ENCODE measurements around the gene LGR4. TPM values are rescaled to one million over a fixed set of nuclear protein-coding genes. Genes with fewer than 3 reads are reported as not detected.

LGR4 gene
- total and polyA plus RNA-seq, 2 of the 4 experiments (the other 2 are of a cell fraction): 2.9 to 6.8 TPM

GRCh38 chr11:27357250-27357649, 115.3 kb downstream of the LGR4 start:
- Histone ChIP-seq H3K56ac (ENCODE audit: extremely low read depth, insufficient read depth, low read length) (no peak overlapping the region), H2AFZ (replicated peaks; ENCODE audit: low read length, poor library complexity) (no peak overlapping the region), H3K4me3 (ENCODE audit: insufficient read depth, low read depth, low read length) (no peak overlapping the region), H3K4me1 (ENCODE audit: control insufficient read depth, insufficient read depth, low read length) (peaks cover 3% of the 10 kb centered on the region; the same call in 1 of the 2 replicates), H3K14ac (replicated peaks; ENCODE audit: low read depth, low read length) (no peak overlapping the region), H3K23ac (ENCODE audit: low read depth, low read length) (no peak overlapping the region), H3K79me1 (ENCODE audit: low read depth in 1 of 2, low read length in 2 of 2) (peaks cover 0 to 5% of the 10 kb centered on the region in 2 experiments; a peak in 1 of 4 replicates), H2AK5ac (ENCODE audit: low read depth, low read length) (no peak overlapping the region), H4K8ac (ENCODE audit: low read depth in 2 of 2, low read length in 2 of 2) (no peak overlapping the region), H3K18ac (ENCODE audit: low read depth, low read length) (no peak overlapping the region), H3K4me2 (ENCODE audit: low read depth, low read length) (no peak overlapping the region), H3K27ac (ENCODE audit: insufficient read depth, low read length) (no peak overlapping the region), H4K91ac (ENCODE audit: insufficient read depth, low read depth, low read length) (no peak overlapping the region), H2BK5ac (ENCODE audit: low read depth, low read length, poor library complexity, severe bottlenecking) (no peak overlapping the region), H3K9me3 (ENCODE audit: control insufficient read depth, insufficient read depth, low read length) (no peaks in the 10 kb centered on the region), H4K20me1 (ENCODE audit: insufficient read depth, low read length) (no peaks in the 10 kb centered on the region), H2BK120ac (ENCODE audit: low read depth, low read length) (no peak overlapping the region), H3K36me3 (ENCODE audit: control insufficient read depth, insufficient read depth, low read length) (no peaks in the 10 kb centered on the region), H2AK9ac (replicated peaks; ENCODE audit: low read depth, low read length, poor library complexity) (no peak overlapping the region), H3K9me1 (ENCODE audit: insufficient read depth, low read length) (peaks cover 6% of the 10 kb centered on the region; the same call in 1 of the 2 replicates), H4K5ac (ENCODE audit: low read depth, low read length) (no peak overlapping the region), H3K9ac (ENCODE audit: low read depth, low read length) (no peak overlapping the region), H3K4ac (ENCODE audit: low read depth, low read length) (no peak overlapping the region), H3K27me3 (ENCODE audit: control insufficient read depth, insufficient read depth, low read length) (no peaks in the 10 kb centered on the region), H2BK15ac (ENCODE audit: low read depth, low read length) (no peak overlapping the region), H2BK20ac (ENCODE audit: low read depth, low read length) (no peak overlapping the region)
- in situ Hi-C loops (cut with MboI; ENCODE audit: low sequenced_read_pairs) (no loop called here), intact Hi-C loops (cut with micrococcal nuclease) (no loop called here), dilution Hi-C loops (cut with HindIII; ENCODE audit: low sequenced_read_pairs, unreplicated experiment) (no loop called here)
- CTCF ChIA-PET: no interaction called here
- DNase-seq (no peak), ATAC-seq (ENCODE audit: low read depth) (no peak)
- TF ChIP-seq FOS (IDR thresholded peaks at IDR 0.05; ENCODE audit: low read depth, low read length) (no peak), RAD21 (IDR thresholded peaks at IDR 0.05; ENCODE audit: low read length) (no peak), BHLHE40 (IDR thresholded peaks at IDR 0.05; ENCODE audit: low read depth, low read length) (no peak), CHD1 (IDR thresholded peaks at IDR 0.05; ENCODE audit: low read depth, low read length) (no peak), CEBPB (IDR thresholded peaks at IDR 0.05; ENCODE audit: low read depth, low read length) (no peak), CTCF (conservative IDR thresholded peaks at IDR 0.05; ENCODE audit: low read depth, low read length) (no peak)
- 80% methylated on average over 2 of the region's 4 CpGs; no CpG with 5 or more reads in 1 of the 2 experiments for whole genome bisulfite sequencing, 2 experiments (ENCODE audit: extremely low coverage in 2 of 2, insufficient read length in 1 of 2)
- POLR2A ChIA-PET (ENCODE audit: unreplicated experiment): no interaction called here
- BruUV-seq (replicated peaks): no TSS peak

Measured in IMR-90 (cell line).